COR-L47 (cell line): ENCODE data around the gene RLBP1.

Experiments used
- DNase-seq: peaks from one replicate; lab custom pipeline; 2025; lab: John Stamatoyannopoulos, UW

The RLBP1 gene

DNA sequence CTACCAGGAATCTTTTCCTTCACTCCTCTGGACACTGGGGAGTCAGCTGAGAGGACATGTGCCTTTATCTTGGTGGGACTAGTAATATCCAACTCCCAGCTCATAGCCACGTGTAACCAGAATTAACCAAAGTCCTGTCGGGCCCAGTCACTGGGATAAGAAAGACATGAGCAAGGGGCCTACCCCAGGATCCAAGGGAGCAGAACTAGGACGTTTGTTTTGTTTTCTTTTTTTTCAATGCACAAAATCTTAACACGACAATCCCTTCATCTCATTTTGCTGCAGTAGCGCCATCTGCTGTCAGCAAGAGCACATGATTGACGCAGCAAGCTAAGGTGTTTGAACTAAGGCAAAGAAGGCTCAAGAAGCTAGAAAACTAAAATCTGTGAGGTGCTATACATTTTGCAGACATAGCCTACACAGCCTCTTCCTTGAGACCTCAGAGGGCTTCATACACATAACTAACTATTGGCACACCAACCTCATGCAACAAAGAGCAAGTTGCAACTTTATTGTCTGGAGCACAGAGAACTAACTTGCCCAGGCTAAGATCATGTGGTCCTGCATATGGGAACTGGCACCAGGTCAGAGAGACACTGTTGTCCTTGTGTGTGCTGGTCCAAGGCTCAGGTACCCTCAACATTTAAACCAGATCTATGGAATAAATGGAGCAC is 43.6 kb downstream of the RLBP1 start:
- DNase-seq: peak; percentile 40

DNA sequence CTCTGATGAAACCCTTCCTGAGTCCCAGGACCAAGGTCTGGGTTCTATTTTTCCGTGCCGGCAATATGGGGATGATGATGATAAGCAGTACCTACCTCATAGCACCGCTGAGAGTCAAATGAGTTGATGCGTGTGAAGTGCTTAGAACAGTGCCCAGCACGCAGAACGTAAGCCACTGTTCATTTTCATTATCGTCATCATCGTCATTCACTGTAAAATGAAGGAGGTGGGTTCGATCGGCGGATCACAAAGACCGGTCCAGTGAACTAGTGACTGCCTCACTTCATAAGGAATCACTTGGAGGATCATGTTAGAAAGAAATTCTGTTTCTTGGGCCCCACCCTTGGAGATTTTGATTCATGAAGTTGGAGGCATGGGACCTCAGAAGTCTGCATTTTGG is 44.3 kb downstream of the RLBP1 start:
- no peak for DNase-seq

- no peak for DNase-seq
Measured at GRCh38 chr15:89175617-89176191, 45.7 kb downstream of the RLBP1 start.

- peak; percentile 21 for DNase-seq
Measured at GRCh38 chr15:89174476-89174875, 46.9 kb downstream of the RLBP1 start.

GRCh38 chr15:89172921-89173320 is 48.5 kb downstream of the RLBP1 start:
- DNase-seq: no peak

DNA sequence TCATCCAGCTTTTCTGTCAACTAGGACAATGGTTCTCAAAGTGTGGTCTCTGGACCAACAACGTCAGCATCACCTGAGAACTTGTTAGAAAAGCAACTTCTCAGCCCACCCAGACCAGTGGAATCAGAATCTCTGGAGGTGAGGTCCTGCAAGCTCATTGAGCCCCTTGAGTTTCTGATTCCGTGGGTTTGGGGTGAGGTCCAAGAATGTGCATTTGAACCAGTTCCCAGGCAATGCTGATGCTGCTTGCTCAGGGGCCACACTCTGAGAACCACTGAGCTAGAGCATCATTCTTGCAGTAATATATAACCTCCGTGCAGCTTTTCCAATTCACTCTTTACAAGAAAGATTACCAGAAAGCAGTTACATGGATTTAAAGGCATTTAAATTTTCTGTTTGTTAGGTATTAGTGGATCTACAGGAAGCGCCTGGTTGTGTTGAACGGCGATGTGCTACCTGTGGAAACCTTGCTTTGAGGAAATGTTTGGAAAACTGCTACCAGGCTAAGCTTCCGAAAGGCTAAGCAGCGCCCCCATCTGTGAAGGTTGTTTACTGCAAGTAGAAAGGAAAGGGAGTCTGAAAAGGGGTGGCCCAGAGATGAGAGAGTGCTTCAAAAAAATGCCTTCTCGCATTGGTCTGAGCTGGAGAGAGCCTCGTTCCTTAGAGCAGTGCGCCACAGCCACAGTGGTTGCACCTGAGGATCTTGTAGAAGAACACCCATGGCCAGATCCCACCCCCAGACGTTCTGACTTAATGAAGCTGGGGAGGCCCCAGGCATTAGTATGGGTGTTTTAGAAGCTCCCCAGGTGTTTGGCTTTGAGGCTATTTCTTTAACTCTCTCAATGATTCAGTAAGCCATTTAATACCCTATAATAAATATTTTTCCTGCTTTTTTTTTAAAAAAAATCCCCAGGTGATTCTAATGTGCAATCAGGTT is 50.0 kb downstream of the RLBP1 start:
- peak; percentile 9 for DNase-seq

DNA sequence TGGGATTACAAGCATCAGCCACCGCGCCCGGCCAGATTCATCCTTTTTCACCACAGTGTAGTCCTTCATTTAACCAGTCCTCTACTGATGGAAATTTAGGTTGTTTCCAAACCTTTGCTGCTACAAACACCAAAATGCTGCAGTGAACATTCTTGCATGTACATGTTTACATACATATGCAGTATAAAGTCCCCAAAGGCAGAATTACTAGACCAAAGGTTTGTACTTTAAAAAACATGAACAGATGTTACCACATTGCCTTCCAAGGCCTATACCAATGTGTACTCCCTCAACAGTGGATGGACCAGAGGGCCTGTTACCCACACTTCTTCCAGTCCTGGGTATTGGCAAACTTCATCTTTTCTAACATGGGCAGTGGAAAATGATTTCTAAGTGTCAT is 51.0 kb downstream of the RLBP1 start:
- DNase-seq: no peak

- no peak for DNase-seq
Measured at GRCh38 chr15:89168316-89168833, 53.0 kb downstream of the RLBP1 start.

GRCh38 chr15:89167267-89168176 is 53.9 kb downstream of the RLBP1 start:
- DNase-seq: no peak

- DNase-seq: no peak
Measured at GRCh38 chr15:89165677-89166076, 55.7 kb downstream of the RLBP1 start.

DNA sequence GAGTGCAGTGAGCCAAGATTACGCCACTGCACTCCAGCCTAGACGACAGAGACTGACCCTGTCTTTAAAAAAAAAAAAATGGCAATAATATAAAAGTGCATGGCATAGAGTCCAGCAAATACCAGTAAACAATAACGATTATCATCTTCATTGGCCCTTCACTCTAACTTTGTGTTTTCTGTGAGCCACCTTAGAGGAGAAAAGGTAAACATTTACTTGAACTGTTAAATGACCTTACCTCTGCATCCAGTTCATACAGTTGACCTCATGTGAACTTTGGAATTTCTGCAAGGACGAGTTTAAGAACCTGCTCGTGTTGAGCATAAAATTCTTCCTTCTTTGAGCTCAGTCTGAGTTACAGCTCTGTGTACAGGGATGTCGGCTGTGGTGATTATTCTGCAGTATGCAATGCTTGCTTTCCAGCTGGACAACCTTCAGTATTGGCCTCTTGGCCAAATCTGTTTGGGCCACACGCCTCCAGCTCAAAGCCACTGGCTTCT is 56.6 kb downstream of the RLBP1 start:
- no peak for DNase-seq

DNA sequence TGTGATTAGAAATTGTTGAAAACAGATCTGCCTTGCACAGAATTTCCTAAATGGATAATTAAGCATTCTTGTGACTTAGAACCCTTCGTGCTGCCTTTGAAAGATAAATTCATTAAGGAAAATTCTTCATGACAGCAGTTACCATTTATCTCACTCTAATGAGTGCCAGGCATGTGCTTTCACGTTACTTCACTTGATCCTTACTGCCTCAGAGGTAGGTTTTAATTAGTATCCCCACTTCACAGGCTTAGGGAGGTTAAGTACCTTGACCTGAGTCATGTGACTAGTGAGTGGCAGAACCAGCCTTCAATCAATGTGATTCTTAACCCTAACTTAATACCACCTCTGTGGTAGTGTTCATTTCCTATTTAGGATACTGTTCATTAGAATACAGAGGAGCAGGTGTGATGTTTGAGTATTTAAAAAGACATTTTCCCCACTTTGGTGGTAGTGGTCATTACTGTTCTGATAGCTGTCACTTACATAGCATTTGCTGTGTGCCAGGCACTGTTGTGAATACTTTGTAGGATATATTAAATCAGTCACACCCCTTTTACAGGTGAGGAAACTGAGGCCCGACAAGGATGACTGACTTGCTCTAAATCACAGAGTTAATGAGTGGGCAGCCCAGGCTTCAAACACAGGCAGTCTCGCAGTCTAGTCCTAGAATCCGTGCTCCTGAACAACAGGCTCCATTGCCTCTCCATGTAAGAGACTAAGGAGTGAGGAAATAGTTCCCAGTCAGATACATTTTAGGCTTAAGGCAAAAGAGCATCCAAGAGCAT is 57.9 kb downstream of the RLBP1 start:
- DNase-seq: no peak

GRCh38 chr15:89161666-89162065 is 59.7 kb downstream of the RLBP1 start:
- DNase-seq: no peak
